Neural cell (in vitro differentiated cells): Measurements from ENCODE around the gene PFKL. TPM values are rescaled to one million over a fixed set of nuclear protein-coding genes. Genes with fewer than 3 reads are reported as not detected.

Experiments used
- H2AFZ ChIP-seq: fragments of 200-600, 300-800 bp; sonication (generic), shearing (Covaris generic); 2 replicates; pipeline ENCODE4 v1.6.0; 2014; ENCODE audit warnings: low read depth, mild to moderate bottlenecking, antibody characterized with exemption, low read length, moderate library complexity
- H3F3A ChIP-seq: fragments of 200-600 bp; shearing (Covaris generic); 2 replicates; pipeline ENCODE4 v1.6.1; 2016; ENCODE audit warnings: mild to moderate bottlenecking, moderate library complexity, mixed read lengths, antibody characterized with exemption, low read length; ENCODE audit not compliant: insufficient read depth, poor library complexity, severe bottlenecking
- H3K27ac ChIP-seq: fragments of 200-600, 300-800 bp; sonication (generic), shearing (Covaris generic); 2 replicates; pipeline ENCODE4 v1.5.1; 2014; ENCODE audit warnings: mild to moderate bottlenecking, low read length, moderate library complexity
- H3K27me3 ChIP-seq: fragments of 300-800, 200-600 bp; sonication (generic), shearing (Covaris generic); 2 replicates; pipeline ENCODE4 v1.6.0; 2014; ENCODE audit warnings: mild to moderate bottlenecking, low read depth, low read length, moderate library complexity; ENCODE audit not compliant: insufficient read depth
- H3K36me3 ChIP-seq: fragments of 300-800, 200-600 bp; sonication (generic), shearing (Covaris generic); 2 replicates; pipeline ENCODE4 v1.5.1; 2014; ENCODE audit warnings: mild to moderate bottlenecking, antibody characterized with exemption, low read length, moderate library complexity; ENCODE audit not compliant: insufficient read depth
- H3K4me2 ChIP-seq: fragments of 300-800, 200-600 bp; sonication (generic), shearing (Covaris generic); 2 replicates; pipeline ENCODE4 v1.6.0; 2014; ENCODE audit warnings: mild to moderate bottlenecking, low read length
- H3K4me3 ChIP-seq: fragments of 300-800, 200-600 bp; sonication (generic), shearing (Covaris generic); 2 replicates; pipeline ENCODE4 v1.5.1; 2014; ENCODE audit warnings: mild to moderate bottlenecking, low read length, moderate library complexity
- H3K79me2 ChIP-seq: fragments of 200-600 bp; shearing (Covaris generic); replicated peaks from 2 replicates; pipeline ENCODE4 v1.6.0; 2014; ENCODE audit warnings: mild to moderate bottlenecking, low read length, moderate library complexity; ENCODE audit not compliant: insufficient read depth
- H3K9ac ChIP-seq: fragments of 300-800, 200-600 bp; sonication (generic), shearing (Covaris generic); 2 replicates; pipeline ENCODE4 v1.6.1; 2016; ENCODE audit warnings: mild to moderate bottlenecking, low read length, mixed read lengths
- H3K9me2 ChIP-seq: fragments of 200-600 bp; shearing (Covaris generic); 2 replicates; pipeline ENCODE4 v1.6.1; 2016; ENCODE audit warnings: mild to moderate bottlenecking, low read length, mixed read lengths; ENCODE audit not compliant: insufficient read depth
- H3K9me3 ChIP-seq: fragments of 200-600, 300-800 bp; sonication (generic), shearing (Covaris generic); 2 replicates; pipeline ENCODE4 v1.6.1; 2016; ENCODE audit warnings: mild to moderate bottlenecking, mixed run types, low read length, moderate library complexity, mixed read lengths
- H4K20me1 ChIP-seq: fragments of 200-600 bp; shearing (Covaris generic); 2 replicates; pipeline ENCODE4 v1.6.1; 2016; ENCODE audit warnings: mild to moderate bottlenecking, mixed run types; ENCODE audit not compliant: insufficient read depth
- EP300 ChIP-seq: fragments of 450-650 bp; conservative IDR thresholded peaks from 2 replicates; pipeline ENCODE4 v1.6.1; 2014; ENCODE audit warnings: antibody characterized with exemption, mild to moderate bottlenecking, moderate library complexity; ENCODE audit not compliant: poor library complexity, severe bottlenecking
- EZH2 ChIP-seq: fragments of 200-600, 300-800 bp; shearing (Covaris generic), sonication (generic); IDR thresholded peaks from 2 replicates; pipeline ENCODE4 v1.6.1; 2014; ENCODE audit warnings: antibody characterized with exemption, low read length, borderline replicate concordance, mild to moderate bottlenecking; ENCODE audit not compliant: insufficient read depth, poor library complexity, severe bottlenecking
- MXI1 ChIP-seq: fragments of 450-650 bp; conservative IDR thresholded peaks from 2 replicates; pipeline ENCODE4 v1.6.1; 2014; ENCODE audit warnings: antibody characterized with exemption, mild to moderate bottlenecking; ENCODE audit not compliant: poor library complexity, severe bottlenecking
- POLR2AphosphoS5 ChIP-seq: IDR thresholded peaks from 2 replicates; pipeline ENCODE4 v1.6.1; 2012
- RAD21 ChIP-seq: fragments of 450-650 bp; conservative IDR thresholded peaks from 2 replicates; pipeline ENCODE4 v1.6.1; 2014; ENCODE audit warnings: antibody characterized with exemption, mild to moderate bottlenecking, moderate library complexity
- SMC3 ChIP-seq: fragments of 450-650 bp; conservative IDR thresholded peaks from 2 replicates; pipeline ENCODE4 v1.6.1; 2014; ENCODE audit warnings: antibody characterized with exemption, mild to moderate bottlenecking, moderate library complexity; ENCODE audit not compliant: poor library complexity
- TAF1 ChIP-seq: IDR thresholded peaks from 2 replicates; pipeline ENCODE4 v1.6.1; 2012; ENCODE audit warnings: low read depth
- polyA plus RNA-seq: library from polyadenylated mRNA; depleted of rRNA; stranded (reverse); fragments of >200 nt; gene quantifications from 2 replicates; pipeline ENCODE4 v1.2.3, GENCODE V29; 2014
- TF ChIP-seq, protein P1 (sequence below): fragments of 450-650 bp; IDR thresholded peaks from 2 replicates; pipeline ENCODE4 v1.5.1; 2014; ENCODE audit warnings: antibody characterized with exemption, mild to moderate bottlenecking, moderate library complexity; ENCODE audit not compliant: poor library complexity, severe bottlenecking
- TF ChIP-seq, protein P2 (sequence below): IDR thresholded peaks from 2 replicates; pipeline ENCODE4 v1.6.1; 2012; ENCODE audit warnings: borderline replicate concordance

PFKL gene
- polyA plus RNA-seq, 1 donor from 2014 or later: 79.6 TPM

DNA sequence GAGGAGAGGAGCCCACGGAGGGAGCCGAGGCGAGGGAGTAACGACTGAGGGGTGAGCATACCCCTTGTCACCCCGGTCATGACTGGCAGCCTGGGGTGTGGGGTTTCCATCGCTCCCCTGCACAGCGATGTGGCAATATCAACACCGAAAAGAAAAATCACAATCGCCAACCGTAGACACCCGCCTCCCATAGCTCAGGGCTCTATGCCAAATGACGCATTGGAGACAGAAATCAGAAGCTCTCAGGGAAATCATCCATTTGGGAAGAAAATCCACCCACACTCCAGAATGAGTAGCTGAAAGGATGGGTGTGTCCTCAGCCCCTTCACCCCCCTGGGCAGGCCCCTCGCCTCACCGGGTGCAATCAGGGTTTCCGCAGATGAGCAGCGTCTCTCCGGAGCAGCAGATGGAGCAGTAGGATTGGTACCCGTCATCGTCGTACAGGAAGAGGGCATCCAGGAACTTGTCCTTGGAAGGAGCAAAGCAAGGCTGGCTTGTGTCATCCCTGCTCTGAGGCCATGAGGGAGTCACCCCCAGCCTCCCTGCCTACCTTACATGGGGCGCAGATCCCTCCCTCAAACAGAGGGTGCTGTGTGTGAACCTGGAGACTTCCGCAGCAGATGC is 40.7 kb upstream of the PFKL start:
- H4K20me1 ChIP-seq: no peaks in the 10 kb centered on the region
- no peaks in the 10 kb centered on the region for H3K9me2 ChIP-seq
- H3K79me2 ChIP-seq: no peaks in the 10 kb centered on the region
- no peak overlapping the region for H3K9ac ChIP-seq
- no peak overlapping the region for H3K4me3 ChIP-seq
- H3K4me2 ChIP-seq: no peak overlapping the region
- H3K27me3 ChIP-seq: no peaks in the 10 kb centered on the region
- no peak overlapping the region for H3K27ac ChIP-seq
- TF ChIP-seq EZH2 (no peak), TAF1 (no peak), EP300 (no peak), POLR2AphosphoS5 (no peak)
- TF ChIP-seq, protein P1, sequence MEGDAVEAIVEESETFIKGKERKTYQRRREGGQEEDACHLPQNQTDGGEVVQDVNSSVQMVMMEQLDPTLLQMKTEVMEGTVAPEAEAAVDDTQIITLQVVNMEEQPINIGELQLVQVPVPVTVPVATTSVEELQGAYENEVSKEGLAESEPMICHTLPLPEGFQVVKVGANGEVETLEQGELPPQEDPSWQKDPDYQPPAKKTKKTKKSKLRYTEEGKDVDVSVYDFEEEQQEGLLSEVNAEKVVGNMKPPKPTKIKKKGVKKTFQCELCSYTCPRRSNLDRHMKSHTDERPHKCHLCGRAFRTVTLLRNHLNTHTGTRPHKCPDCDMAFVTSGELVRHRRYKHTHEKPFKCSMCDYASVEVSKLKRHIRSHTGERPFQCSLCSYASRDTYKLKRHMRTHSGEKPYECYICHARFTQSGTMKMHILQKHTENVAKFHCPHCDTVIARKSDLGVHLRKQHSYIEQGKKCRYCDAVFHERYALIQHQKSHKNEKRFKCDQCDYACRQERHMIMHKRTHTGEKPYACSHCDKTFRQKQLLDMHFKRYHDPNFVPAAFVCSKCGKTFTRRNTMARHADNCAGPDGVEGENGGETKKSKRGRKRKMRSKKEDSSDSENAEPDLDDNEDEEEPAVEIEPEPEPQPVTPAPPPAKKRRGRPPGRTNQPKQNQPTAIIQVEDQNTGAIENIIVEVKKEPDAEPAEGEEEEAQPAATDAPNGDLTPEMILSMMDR: no peak
- TF ChIP-seq, protein P2, sequence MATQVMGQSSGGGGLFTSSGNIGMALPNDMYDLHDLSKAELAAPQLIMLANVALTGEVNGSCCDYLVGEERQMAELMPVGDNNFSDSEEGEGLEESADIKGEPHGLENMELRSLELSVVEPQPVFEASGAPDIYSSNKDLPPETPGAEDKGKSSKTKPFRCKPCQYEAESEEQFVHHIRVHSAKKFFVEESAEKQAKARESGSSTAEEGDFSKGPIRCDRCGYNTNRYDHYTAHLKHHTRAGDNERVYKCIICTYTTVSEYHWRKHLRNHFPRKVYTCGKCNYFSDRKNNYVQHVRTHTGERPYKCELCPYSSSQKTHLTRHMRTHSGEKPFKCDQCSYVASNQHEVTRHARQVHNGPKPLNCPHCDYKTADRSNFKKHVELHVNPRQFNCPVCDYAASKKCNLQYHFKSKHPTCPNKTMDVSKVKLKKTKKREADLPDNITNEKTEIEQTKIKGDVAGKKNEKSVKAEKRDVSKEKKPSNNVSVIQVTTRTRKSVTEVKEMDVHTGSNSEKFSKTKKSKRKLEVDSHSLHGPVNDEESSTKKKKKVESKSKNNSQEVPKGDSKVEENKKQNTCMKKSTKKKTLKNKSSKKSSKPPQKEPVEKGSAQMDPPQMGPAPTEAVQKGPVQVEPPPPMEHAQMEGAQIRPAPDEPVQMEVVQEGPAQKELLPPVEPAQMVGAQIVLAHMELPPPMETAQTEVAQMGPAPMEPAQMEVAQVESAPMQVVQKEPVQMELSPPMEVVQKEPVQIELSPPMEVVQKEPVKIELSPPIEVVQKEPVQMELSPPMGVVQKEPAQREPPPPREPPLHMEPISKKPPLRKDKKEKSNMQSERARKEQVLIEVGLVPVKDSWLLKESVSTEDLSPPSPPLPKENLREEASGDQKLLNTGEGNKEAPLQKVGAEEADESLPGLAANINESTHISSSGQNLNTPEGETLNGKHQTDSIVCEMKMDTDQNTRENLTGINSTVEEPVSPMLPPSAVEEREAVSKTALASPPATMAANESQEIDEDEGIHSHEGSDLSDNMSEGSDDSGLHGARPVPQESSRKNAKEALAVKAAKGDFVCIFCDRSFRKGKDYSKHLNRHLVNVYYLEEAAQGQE: no peak
- no peak overlapping the region for H2AFZ ChIP-seq
- no peaks in the 10 kb centered on the region for H3K9me3 ChIP-seq
- no peaks in the 10 kb centered on the region for H3K36me3 ChIP-seq
- H3F3A ChIP-seq: no peaks in the 10 kb centered on the region

DNA sequence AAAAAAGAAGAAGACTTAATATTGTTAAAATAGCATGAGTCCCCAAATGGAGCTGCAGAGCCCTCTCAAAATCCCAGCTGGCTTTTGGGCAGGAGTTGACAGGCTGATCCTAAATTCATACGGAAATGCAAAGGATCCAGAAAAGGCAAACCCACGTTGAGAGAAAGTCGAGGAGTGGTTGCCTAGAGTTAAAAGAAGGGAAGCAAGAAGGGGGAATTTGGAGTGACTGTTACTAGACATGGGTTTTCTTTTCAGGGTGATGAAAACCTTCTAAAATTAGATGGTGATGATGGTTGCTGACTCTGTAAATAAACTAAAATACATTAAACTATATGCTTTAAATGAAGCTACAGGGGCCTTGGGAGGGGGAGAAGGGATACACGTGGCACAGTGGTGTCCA is 39.8 kb upstream of the PFKL start:
- Histone ChIP-seq H3K9me2 (no peaks in the 10 kb centered on the region), H4K20me1 (no peaks in the 10 kb centered on the region), H3K27ac (no peak overlapping the region), H3K9ac (no peak overlapping the region), H3K9me3 (no peaks in the 10 kb centered on the region), H2AFZ (no peak overlapping the region), H3K4me3 (no peak overlapping the region), H3K4me2 (no peak overlapping the region), H3K27me3 (no peaks in the 10 kb centered on the region), H3K79me2 (no peaks in the 10 kb centered on the region), H3K36me3 (no peaks in the 10 kb centered on the region), H3F3A (no peaks in the 10 kb centered on the region)
- TF ChIP-seq RAD21 (no peak), EZH2 (no peak), EP300 (no peak), SMC3 (no peak), MXI1 (no peak), POLR2AphosphoS5 (no peak), TAF1 (no peak)
- TF ChIP-seq, protein P2: no peak
- TF ChIP-seq, protein P1: no peak
